Retinal pigment epithelial cell (primary cell): ENCODE results near the gene TMEM131.
"Not testable (repeated sequence)": the region's sequence is repeated elsewhere in the genome, so short reads cannot be mapped to it uniquely, and the experiment has no call there.

Source experiments
- DNase-seq: peaks from one replicate; pipeline ENCODE4 v3.0.0-alpha.2; 2010; ENCODE audit warnings: low read depth
- H3K4me3 ChIP-seq: 2 replicates; pipeline ENCODE4 v1.5.1; 2011; ENCODE audit warnings: mild to moderate bottlenecking, low read length, control low read depth, moderate library complexity
- TF ChIP-seq, protein P1 (sequence below): conservative IDR thresholded peaks from 2 replicates; pipeline ENCODE4 v1.5.1; 2011; ENCODE audit warnings: low read depth, low read length, control low read depth, inconsistent platforms

Gene TMEM131

DNA sequence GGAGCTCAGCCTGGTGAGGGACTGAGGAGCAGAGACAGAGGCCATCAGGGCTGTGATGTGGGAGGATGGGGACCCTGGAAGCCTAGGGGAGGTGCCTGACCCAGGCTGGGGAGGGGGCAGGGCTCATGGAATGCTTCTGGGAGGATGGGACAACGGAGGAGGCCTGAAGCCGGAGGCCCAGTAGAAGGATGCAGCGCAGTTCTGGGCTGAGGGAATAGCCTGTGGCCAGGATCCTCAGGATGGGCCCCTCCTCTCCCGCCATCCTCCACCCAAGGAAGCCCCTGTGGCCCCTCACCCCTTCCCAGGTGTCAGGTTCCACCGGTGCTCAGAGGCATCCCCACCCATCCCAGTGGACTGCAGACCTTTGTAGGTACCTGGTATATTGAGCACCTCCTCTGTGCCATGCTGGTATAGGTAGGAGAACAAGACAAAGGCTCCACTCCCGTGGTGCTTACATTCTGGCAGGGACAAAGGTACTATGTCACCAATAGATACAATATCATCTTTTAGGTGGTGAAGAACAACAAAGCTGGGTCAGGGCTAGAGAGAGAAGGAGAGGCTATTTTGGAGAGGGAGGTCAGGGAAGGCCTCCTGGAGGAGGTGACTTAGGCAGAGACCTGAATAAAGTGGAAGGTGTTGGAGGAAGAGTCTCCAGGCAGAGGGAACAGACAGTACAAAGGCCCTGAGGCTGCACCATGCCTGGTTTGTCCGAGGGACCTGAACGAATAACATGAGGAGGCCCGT, 279.6 kb downstream of the TMEM131 start:
- DNase-seq, result no peak
- no peak overlapping the region for H3K4me3 ChIP-seq
- TF ChIP-seq, protein P1, sequence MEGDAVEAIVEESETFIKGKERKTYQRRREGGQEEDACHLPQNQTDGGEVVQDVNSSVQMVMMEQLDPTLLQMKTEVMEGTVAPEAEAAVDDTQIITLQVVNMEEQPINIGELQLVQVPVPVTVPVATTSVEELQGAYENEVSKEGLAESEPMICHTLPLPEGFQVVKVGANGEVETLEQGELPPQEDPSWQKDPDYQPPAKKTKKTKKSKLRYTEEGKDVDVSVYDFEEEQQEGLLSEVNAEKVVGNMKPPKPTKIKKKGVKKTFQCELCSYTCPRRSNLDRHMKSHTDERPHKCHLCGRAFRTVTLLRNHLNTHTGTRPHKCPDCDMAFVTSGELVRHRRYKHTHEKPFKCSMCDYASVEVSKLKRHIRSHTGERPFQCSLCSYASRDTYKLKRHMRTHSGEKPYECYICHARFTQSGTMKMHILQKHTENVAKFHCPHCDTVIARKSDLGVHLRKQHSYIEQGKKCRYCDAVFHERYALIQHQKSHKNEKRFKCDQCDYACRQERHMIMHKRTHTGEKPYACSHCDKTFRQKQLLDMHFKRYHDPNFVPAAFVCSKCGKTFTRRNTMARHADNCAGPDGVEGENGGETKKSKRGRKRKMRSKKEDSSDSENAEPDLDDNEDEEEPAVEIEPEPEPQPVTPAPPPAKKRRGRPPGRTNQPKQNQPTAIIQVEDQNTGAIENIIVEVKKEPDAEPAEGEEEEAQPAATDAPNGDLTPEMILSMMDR, result no peak

DNA sequence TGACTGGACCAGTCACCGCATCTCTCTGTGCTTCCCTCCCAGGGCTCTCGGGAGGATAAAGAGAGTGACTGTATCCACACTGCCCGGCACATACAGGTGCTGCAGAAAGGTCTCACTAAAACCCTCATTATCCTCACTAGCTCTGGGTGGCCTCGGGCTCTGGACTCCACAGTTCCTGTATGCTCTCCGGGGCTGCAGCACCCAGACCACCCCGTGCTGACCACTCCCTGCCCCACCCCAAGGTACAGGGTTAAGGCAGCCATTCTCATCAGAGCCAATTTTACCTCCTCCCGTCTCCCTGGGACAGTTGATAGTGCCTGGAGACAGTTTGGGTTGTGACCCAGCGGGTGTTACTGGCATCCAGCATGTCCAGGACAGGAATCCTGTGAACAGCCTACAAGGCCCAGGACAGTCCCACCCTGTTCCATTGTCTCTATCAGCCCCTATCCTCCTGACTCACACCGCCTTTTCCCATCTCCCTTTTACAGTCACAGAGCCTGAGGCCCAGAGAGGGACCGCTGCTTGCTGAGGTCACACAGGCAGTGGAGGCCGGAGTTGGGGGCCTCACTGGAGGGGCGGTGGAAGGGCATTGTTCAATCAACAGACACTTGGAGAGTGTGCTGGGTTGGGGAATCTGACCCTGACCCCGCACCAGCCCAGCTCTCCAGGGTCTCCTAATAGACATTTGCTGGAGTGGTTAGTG, 280.6 kb downstream of the TMEM131 start:
- TF ChIP-seq, protein P1, result no peak
- DNase-seq, result no peak
- H3K4me3 ChIP-seq, result no peak overlapping the region

DNA sequence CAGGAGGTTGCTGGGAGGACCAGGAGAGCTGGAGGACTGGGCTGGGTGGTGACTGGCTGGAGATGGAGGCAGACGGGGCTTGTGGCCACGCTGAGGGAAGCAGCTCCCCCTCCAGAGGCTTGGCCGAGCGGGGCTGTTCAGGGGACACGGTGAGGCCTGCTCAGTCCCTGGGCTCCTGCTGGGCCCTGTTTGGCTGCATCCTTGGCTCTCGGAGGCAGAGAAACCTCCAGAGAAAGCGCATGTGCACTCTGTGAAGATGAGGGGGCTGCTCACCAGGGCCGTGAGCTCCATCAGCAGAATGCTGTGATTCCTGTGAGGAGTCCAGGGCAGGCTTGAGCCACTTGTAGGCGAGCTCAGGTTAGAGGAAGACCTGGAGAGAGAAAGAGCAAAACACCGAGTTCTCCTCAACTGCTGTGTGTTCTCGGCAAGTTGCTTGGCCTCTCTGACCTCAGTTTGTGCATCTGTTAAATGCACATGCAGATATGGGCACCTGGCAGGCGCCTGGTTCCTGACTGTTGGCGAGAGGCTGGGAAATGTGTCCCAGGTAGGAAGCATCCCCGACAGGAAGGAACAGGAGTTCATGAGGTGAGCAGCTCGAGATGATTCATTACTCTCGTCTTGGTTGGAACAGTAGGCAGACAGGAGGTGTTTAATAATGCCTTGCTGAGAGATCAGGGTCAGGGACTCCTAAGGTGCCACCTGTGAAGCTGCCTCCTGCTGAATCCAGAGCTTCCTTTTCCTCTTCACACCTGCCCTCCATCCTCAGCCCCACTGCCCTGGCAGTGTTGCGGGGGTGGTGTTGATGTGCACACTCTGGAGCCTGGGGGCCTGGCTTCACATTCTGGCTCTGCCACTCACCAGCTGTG, 281.4 kb downstream of the TMEM131 start:
- DNase-seq, result no peak
- TF ChIP-seq, protein P1, result no peak
- no peak overlapping the region for H3K4me3 ChIP-seq

DNA sequence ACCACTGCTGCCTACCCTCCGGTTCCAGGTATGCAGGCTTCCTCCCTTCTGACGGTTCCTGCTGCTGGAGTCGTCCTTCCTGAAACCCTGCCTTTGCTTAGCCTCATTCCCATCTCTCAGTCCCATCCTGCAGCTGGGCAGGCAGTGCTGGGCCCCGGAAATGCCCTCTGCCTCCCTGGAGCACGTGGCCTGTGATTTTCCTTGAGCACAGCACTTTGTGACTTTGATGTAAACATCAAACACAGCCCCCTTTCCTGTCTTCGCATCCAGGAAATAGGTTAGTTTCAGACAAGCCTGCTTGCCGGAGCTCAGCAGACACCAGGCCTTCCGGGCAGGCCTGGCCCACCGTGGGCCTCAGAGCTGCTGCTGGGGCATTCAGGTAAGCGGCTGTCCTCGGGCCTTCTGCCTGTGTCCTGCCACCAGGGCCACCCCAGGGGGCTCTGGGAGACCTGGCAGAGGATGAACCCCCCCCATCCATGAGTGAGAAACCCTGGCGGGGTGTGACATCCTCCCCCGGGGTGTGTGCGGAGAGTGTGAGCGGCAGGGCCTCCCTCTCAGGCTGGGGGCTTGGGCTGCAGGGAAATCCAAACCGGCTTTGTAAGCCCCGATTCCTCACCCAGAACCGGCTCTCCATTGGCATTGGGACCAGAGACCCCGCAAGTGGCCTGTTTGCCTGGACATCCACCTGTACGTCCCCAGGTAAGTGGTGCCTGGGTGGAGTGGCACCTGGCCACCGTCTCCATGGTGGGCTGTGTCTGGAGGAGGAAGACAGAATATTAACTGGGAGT, 282.3 kb downstream of the TMEM131 start, which contains the start of gene ZAP70:
Gene ZAP70, plus strand, starts transcription at position 281 of the 788 bp plus-strand sequence. CDS start 10,461 bp downstream, outside the sequence.
- TF ChIP-seq, protein P1, result no peak
- no peak within 1 kb of the TSS for H3K4me3 ChIP-seq
- no peak for DNase-seq

DNA sequence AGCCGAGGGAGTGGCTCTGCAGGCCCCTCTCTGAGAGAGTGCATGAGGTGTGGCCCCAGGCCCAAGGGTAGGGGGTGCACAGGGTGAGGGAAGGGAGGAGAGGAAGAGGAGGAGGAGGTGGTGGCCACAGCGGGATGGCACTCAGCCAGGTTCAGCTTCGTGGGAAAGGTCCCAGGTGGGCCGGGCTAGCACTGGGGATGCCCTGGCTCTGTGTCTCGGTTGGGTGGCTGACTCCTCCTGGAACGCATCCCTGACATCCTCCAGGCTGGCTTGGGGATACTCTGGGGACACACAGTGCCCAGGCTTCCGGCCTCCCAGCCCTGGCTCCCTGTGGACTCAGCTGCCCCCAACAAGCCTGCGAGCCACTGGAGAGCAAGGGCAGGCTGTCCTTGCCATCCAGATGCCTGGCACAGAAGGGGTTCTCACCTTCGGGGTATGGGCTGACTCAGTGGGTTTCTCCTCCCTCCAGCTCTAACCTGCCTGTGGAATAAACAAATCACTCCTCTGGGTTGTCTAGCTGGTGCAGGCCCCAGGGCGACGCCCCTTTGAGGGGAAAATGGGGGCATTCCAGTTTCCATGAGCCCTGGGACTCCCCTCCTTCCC, 283.0 kb downstream of the TMEM131 start:
- H3K4me3 ChIP-seq, result no peak overlapping the region
- TF ChIP-seq, protein P1, result no peak
- DNase-seq, result no peak

DNA sequence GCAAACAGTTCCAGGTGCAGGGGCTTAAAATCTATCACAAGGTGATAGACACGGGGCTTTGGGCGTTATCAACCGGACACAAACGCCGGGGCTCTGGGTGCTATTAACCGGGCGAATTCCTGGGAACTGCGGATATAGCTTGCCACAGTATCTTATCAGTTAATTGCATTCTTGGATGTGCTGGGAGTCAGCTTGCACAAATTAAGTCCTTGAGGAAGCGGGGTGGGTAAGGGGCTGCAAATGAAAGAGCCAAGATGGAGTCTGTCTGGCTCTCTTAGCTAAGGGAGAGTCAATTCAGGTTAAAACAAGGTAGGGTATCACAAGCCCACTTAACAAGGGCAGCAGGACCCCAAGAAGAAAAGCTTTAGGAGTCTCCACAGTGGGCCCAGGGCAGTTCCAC, 283.6 kb downstream of the TMEM131 start:
- not testable (repeated sequence) for H3K4me3 ChIP-seq, DNase-seq
